CD4-positive, alpha-beta T cell treated with Interleukin-2 at 100 ng/mL for 4 hours (primary cell): ENCODE measurements around the gene PATE1.
"Not testable (repeated sequence)": the region's sequence is repeated elsewhere in the genome, so short reads cannot be mapped to it uniquely, and the experiment has no call there.

Source experiments
- DNase-seq: peaks from one replicate; pipeline ENCODE4 v3.0.0-alpha.2; 2020; ENCODE audit warnings: low spot score

PATE1 gene, protein sequence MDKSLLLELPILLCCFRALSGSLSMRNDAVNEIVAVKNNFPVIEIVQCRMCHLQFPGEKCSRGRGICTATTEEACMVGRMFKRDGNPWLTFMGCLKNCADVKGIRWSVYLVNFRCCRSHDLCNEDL

GRCh38 chr11:125745979-125746378, at the start of gene PATE1:
TSS of gene PATE1 (plus strand) at chr11:125746279. CDS start at chr11:125746305, 26 bp downstream.
- no peak for DNase-seq

- DNase-seq, result no peak
These were observed 45.0 kb upstream of the PATE1 start for GRCh38 chr11:125701018-125701610.

DNA sequence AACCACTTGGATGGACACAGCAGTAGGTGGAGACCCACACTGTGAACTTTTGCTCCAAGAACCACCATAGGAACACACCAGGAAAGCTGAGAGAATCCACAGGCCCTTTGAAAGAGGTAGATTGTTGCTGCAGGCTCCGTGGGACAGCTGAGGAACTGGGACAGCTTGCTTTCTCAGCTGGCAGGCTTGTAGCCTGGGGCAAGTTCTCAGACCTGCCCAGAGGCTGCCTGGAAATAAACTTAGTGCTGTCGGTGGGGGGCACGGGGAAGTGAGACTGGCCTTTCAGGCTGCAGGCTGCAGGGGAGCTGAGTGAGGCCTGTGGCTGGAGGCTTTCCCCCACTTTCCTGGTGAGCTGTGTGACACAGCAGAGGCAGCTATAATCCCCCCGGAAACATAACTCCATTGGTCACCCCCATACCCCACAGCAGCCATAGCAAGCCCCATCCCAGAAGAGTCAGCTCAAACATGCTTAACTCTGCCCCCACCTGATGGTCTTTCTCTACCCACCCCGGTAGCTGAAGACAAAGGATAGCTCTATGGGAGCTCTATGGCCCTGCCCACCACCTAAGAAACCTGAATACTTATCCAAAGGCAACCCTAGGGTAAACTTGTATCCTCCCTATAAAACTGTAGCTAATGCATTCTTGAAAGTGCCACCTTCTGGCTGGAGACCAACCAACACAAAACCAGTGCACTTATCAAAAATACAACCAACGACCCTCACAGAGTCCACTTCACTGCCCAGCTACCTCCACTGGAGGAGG, 44.0 kb upstream of the PATE1 start:
- no peak for DNase-seq

DNA sequence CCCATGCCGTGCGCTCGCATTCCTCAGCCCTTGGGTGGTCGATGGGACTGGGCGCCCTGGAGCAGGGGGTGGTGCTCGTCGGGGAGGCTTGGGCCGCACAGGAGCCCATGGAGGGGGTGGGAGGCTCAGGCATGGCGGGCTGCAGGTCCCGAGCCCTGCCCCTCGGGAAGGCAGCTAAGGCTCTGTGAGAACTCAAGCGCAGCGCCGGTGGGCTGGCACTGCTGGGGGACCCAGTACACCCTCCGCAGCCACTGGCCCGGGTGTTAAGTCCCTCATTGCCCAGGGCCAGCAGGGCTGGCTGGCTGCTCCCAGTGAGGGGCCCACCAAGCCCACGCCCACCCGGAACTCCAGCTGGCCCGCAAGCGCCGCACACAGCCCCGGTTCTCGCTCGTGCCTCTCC, 41.4 kb upstream of the PATE1 start:
- DNase-seq, result not testable (repeated sequence)

DNA sequence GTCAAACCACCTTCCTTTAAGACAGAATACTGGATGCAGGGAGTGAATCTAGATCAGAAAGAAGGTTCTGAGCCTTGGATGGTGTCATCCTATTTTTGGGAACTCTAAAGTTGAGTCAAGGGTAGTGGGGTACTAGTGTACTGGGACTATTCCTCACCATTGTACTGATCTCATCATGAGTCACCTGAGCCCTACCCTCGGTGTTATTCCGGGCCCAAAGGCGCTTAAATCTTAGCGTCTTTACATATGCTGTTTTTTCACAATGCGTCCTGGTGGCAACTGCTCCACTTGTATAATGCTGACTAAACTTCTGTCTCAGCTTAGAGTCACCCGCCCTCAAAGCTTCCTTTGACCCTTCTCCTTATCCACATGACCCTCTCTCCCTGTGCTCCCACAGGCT, 25.3 kb upstream of the PATE1 start:
- no peak for DNase-seq

- no peak for DNase-seq
These were observed 22.0 kb upstream of the PATE1 start for GRCh38 chr11:125724125-125724524.

DNA sequence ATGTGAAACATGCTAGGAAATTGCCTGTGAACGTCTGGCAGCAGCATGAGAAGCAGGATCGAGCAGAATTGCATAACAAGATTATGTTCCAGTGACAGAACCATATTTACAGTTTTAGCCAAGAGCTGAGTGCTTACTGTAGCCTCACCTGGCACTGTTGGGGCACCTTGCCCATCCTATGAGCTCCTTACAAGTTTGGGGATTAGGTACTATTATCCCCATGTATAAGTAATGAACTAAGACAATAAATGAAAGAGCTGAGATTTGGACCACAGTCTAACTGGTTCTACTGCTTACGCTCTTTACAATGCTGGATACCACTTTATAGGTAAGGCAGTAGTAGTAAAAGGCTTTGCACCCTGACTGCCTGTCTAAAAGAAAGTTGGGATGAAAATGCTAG, 17.1 kb upstream of the PATE1 start:
- DNase-seq, result no peak

- no peak for DNase-seq
These were observed 5.5 kb upstream of the PATE1 start for GRCh38 chr11:125740617-125741016.

DNA sequence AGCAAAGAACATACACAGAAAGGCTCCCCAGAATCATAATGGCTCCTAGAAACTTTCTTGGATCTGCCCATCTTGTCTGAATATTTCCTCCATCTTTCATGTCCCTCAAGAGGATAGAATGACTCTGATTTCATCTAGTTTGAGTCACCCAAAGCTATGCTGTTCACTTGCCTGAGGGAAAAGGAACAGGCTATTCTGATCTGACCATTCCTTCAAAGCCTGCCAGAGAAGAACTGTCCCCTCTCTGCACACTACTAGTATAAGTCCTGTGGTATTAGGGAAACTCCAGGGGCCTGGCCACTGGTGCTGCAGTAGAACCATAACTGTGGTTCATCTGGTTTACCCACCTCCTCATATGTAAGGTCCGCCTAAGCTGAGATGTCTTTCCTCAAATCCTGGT, 2.4 kb upstream of the PATE1 start:
- no peak for DNase-seq

DNA sequence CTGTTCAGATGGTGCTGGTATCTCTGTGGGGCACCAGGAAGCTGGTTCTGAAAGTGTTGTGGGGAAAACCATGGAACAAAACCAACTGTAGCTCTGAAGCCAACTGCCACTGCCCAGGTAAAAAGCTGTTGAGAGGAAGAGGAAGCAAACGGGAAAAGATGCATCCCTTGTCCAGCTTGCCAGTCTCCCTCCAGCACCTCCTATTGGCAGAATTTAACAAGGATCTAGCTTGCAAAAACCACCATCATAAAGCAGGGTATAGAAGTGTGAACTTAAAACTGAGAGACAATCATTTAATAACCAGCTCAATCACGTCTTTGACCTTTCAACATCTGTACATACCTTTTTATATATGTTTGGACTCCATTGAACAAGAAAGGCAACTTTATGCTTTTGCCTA, 4.5 kb downstream of the PATE1 start:
- DNase-seq, result no peak

GRCh38 chr11:125756050-125756449, 10.0 kb downstream of the PATE1 start:
- no peak for DNase-seq

- DNase-seq, result no peak
These were observed 16.4 kb downstream of the PATE1 start for GRCh38 chr11:125762445-125762844.

DNA sequence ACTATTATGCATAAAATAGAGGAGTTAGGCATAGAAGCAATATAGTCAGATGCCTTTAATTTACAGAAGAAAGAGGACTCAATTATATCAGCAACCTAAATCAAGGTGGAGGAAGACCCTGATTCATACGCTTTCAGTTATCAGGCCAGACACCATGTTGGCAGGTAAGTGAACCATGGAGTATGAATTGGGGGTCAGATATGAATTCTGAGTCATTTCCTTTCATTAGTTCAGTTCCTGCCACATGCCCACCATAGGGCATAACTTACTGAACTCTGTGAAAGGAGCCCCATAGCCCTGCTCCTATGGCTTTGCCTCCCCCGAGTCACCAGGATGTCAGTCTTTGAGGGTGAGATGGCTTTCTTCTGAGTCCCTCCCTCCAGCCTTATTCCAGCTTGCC, 17.4 kb downstream of the PATE1 start:
- no peak for DNase-seq

DNA sequence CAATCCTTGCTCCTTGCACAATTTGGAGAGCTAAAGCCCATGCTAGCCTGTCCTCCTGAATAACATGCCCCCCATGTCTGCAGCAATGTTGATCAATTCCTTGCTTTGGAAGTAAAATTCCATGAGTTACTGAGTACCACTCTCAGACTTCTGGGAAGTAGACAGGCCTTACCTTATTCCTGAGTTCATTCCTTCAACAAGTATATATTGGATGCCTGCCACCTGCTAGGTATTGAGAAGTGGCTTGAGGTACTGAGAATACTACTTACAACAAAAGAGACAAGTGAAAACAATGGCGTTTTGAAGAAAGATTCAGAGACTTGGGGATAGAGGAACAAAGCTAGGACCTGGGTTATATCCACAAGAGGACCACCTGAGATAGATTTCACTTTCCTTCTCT, 20.2 kb downstream of the PATE1 start:
- DNase-seq, result no peak

GRCh38 chr11:125768336-125769046, 22.4 kb downstream of the PATE1 start:
- DNase-seq, result no peak

GRCh38 chr11:125770583-125770982, 24.5 kb downstream of the PATE1 start:
- DNase-seq, result no peak

- DNase-seq, result no peak
These were observed 26.9 kb downstream of the PATE1 start for GRCh38 chr11:125772834-125773505.

DNA sequence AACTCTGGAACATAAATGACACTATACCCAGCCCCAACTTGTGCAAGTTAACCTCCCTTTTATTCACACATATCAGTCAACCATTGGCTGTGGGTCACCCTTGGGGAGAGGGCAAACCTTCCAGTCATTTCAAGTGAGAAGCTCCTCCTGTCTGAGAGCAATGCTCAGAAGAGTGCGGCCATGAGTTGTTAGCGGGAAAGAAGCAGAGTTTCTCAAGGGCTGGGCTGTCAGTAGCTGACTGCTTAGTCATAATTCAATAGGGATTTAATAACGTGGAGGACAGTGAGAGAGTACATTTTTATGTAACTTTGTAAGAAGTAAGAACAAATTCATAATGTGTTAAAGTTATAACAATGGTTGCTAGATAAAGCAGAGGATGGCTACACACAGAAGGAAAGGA, 27.4 kb downstream of the PATE1 start:
- DNase-seq, result no peak

DNA sequence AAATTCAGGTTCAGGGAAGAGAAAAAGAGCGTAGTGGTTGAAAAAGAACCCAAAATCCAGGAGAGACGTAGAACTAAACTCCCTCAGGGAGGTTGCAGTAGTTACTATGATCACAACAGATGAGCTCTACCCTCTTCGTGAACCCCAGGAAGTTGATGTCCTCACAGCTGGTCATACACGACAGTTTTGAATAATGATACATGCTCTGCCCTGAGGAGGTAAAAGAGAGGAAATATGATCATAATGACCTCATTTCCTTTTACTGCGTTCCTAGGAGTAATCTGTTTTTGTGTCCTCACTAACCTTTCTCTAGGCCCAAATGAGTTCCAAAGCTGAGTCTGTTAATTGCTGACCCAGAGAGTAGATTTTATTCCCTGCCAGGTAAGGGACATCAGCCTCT, 31.2 kb downstream of the PATE1 start:
- no peak for DNase-seq

DNA sequence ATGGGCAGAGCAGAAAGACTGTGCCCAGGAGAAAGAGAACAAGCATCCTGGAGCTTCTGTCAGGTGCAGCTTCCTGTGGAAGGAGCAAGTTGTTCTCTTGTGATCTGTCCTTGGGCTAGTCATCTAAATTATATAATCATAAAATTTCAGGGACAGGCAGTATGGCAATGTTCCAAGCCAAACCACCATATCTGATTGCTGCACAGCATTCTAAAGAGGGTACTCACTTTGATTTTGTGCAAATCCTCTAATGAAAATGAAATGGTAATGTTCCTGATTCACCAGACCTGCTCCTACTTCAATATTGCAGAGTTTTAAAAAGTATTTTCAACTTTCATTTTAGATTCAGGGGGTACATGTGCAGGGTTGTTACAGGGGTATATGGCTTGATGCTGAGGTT, 32.6 kb downstream of the PATE1 start, which contains the start of gene PATE2:
PATE2 (minus strand) TSS at position 101 of the 400 bp plus-strand sequence; CDS start at position 46, 55 bp downstream.
- DNase-seq, result no peak

DNA sequence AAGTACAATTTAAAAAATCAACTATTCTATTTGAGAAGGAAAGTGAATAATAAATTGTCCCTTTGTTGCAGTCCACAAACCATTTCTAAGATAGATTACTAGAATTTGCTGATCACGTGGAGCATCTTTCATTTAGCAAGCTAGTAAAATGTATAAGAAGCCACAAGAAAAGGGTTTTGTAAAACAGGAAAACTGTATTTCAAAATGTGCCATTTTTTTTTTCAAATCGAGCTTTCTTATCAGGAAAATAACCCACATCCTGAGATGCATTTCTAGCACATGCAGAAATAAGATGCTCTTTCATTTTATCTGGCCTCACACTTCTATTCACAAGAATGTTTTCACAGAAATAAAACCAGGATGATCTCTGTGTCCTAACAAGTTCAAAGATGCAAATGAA, 38.6 kb downstream of the PATE1 start:
- no peak for DNase-seq

GRCh38 chr11:125787827-125788226, 41.7 kb downstream of the PATE1 start, which contains the start of gene PATE3:
TSS of gene PATE3 (plus strand) at chr11:125788127. CDS start at chr11:125788152, 25 bp downstream.
- no peak for DNase-seq
